ENCODE results near the gene LACTB.

- no peak for TF ChIP-seq CTCF (IDR thresholded peaks at IDR 0.05 in 4 of 5, conservative IDR thresholded peaks at IDR 0.05 in 1 of 5)
- TF ChIP-seq POLR2A (IDR thresholded peaks at IDR 0.05): no peak
Observed at GRCh38 chr15:63185206-63185605, 63.5 kb downstream of the LACTB start.
